Sigmoid colon (tissue), 4 donors: Measurements from ENCODE around the gene WNT5A.

ENCODE experiments used
- CTCF ChIP-seq, 4 experiments: fragments of 450-650 bp in 3 of 4; fragments of 200-600 bp in 1 of 4; IDR thresholded peaks; one replicate each; pipeline ENCODE4 v1.5.1; 2016 to 2019; ENCODE audit warnings: antibody characterized with exemption in 4 of 4, mild to moderate bottlenecking in 3 of 4, moderate library complexity in 2 of 4
- EP300 ChIP-seq, 4 donors: sonication (generic); formaldehyde crosslinking; IDR thresholded peaks; one replicate each; pipeline ENCODE4 v1.6.1; 2017; ENCODE audit warnings: antibody characterized with exemption in 4 of 4
- POLR2A ChIP-seq, 2 donors: fragments of 450-650 bp; IDR thresholded peaks; one replicate each; pipeline ENCODE4 v1.6.1; 2016; ENCODE audit warnings: antibody characterized with exemption in 2 of 2, mild to moderate bottlenecking in 2 of 2, moderate library complexity in 2 of 2

DNA sequence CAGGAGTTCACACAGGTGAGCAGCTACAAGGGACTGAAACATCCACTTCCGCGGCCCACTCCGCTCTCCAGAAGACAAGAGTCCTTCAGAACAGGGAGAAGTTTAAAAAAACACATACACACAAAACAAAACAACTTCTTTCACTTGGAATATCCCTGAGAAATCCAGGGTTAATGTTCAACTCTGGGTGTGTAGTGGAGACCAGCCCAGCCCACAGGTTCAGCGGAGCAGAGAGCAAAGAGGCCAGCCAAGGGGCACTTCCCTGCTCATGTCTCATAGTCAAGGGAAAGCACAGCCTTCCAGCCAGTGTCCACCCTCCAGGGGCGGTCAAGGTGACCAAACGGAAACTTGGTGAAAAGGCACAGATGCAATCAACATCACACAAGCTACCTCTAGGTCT lies 41.6 kb downstream of the WNT5A start:
- TF ChIP-seq CTCF (IDR thresholded peaks at IDR 0.05), result no peak
- no peak for TF ChIP-seq POLR2A (IDR thresholded peaks at IDR 0.05)
- no peak for TF ChIP-seq EP300 (IDR thresholded peaks at IDR 0.05)
